Neural cell (in vitro differentiated cells): ENCODE measurements around the gene SFI1.
"Not testable (repeated sequence)": the region's sequence is repeated elsewhere in the genome, so short reads cannot be mapped to it uniquely, and the experiment has no call there.

Experiments
- EP300 ChIP-seq: fragments of 450-650 bp; conservative IDR thresholded peaks from 2 replicates; pipeline ENCODE4 v1.6.1; 2014; ENCODE audit warnings: antibody characterized with exemption, mild to moderate bottlenecking, moderate library complexity; ENCODE audit not compliant: poor library complexity, severe bottlenecking
- EZH2 ChIP-seq: fragments of 200-600, 300-800 bp; shearing (Covaris generic), sonication (generic); IDR thresholded peaks from 2 replicates; pipeline ENCODE4 v1.6.1; 2014; ENCODE audit warnings: antibody characterized with exemption, low read length, borderline replicate concordance, mild to moderate bottlenecking; ENCODE audit not compliant: insufficient read depth, poor library complexity, severe bottlenecking
- MXI1 ChIP-seq: fragments of 450-650 bp; conservative IDR thresholded peaks from 2 replicates; pipeline ENCODE4 v1.6.1; 2014; ENCODE audit warnings: antibody characterized with exemption, mild to moderate bottlenecking; ENCODE audit not compliant: poor library complexity, severe bottlenecking
- POLR2AphosphoS5 ChIP-seq: IDR thresholded peaks from 2 replicates; pipeline ENCODE4 v1.6.1; 2012
- RAD21 ChIP-seq: fragments of 450-650 bp; conservative IDR thresholded peaks from 2 replicates; pipeline ENCODE4 v1.6.1; 2014; ENCODE audit warnings: antibody characterized with exemption, mild to moderate bottlenecking, moderate library complexity
- SMC3 ChIP-seq: fragments of 450-650 bp; conservative IDR thresholded peaks from 2 replicates; pipeline ENCODE4 v1.6.1; 2014; ENCODE audit warnings: antibody characterized with exemption, mild to moderate bottlenecking, moderate library complexity; ENCODE audit not compliant: poor library complexity
- TAF1 ChIP-seq: IDR thresholded peaks from 2 replicates; pipeline ENCODE4 v1.6.1; 2012; ENCODE audit warnings: low read depth
- TF ChIP-seq, protein P1 (sequence below): fragments of 450-650 bp; IDR thresholded peaks from 2 replicates; pipeline ENCODE4 v1.5.1; 2014; ENCODE audit warnings: antibody characterized with exemption, mild to moderate bottlenecking, moderate library complexity; ENCODE audit not compliant: poor library complexity, severe bottlenecking
- TF ChIP-seq, protein P2 (sequence below): IDR thresholded peaks from 2 replicates; pipeline ENCODE4 v1.6.1; 2012; ENCODE audit warnings: borderline replicate concordance

DNA sequence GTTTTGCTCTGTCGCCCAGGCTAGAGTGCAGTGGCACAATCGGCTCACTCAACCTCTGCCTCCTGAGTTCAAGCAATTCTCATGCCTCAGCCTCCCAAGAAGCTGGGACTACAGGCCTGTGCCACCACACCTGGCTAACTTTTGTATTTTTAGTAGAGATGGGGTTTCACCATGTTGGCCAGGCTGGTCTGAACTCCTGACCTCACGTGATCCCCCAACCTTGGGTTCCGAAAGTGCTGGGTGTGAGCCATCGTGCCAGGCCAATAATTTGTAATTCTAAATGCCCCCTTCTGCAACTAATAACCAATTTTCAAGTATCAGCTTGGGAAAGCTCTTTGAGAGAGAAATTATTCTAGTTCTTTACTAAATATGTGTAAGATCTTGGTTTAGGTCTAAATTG is 3.0 kb upstream of the SFI1 start:
- TF ChIP-seq, protein P1, sequence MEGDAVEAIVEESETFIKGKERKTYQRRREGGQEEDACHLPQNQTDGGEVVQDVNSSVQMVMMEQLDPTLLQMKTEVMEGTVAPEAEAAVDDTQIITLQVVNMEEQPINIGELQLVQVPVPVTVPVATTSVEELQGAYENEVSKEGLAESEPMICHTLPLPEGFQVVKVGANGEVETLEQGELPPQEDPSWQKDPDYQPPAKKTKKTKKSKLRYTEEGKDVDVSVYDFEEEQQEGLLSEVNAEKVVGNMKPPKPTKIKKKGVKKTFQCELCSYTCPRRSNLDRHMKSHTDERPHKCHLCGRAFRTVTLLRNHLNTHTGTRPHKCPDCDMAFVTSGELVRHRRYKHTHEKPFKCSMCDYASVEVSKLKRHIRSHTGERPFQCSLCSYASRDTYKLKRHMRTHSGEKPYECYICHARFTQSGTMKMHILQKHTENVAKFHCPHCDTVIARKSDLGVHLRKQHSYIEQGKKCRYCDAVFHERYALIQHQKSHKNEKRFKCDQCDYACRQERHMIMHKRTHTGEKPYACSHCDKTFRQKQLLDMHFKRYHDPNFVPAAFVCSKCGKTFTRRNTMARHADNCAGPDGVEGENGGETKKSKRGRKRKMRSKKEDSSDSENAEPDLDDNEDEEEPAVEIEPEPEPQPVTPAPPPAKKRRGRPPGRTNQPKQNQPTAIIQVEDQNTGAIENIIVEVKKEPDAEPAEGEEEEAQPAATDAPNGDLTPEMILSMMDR = not testable (repeated sequence)
- TF ChIP-seq RAD21, EP300, SMC3, MXI1, EZH2, POLR2AphosphoS5, TAF1: not testable (repeated sequence)
- TF ChIP-seq, protein P2, sequence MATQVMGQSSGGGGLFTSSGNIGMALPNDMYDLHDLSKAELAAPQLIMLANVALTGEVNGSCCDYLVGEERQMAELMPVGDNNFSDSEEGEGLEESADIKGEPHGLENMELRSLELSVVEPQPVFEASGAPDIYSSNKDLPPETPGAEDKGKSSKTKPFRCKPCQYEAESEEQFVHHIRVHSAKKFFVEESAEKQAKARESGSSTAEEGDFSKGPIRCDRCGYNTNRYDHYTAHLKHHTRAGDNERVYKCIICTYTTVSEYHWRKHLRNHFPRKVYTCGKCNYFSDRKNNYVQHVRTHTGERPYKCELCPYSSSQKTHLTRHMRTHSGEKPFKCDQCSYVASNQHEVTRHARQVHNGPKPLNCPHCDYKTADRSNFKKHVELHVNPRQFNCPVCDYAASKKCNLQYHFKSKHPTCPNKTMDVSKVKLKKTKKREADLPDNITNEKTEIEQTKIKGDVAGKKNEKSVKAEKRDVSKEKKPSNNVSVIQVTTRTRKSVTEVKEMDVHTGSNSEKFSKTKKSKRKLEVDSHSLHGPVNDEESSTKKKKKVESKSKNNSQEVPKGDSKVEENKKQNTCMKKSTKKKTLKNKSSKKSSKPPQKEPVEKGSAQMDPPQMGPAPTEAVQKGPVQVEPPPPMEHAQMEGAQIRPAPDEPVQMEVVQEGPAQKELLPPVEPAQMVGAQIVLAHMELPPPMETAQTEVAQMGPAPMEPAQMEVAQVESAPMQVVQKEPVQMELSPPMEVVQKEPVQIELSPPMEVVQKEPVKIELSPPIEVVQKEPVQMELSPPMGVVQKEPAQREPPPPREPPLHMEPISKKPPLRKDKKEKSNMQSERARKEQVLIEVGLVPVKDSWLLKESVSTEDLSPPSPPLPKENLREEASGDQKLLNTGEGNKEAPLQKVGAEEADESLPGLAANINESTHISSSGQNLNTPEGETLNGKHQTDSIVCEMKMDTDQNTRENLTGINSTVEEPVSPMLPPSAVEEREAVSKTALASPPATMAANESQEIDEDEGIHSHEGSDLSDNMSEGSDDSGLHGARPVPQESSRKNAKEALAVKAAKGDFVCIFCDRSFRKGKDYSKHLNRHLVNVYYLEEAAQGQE = not testable (repeated sequence)
